NOMO-1 treated with DMSO at 0.1 percent for 48 hours (cell line): Measurements from ENCODE around the gene ACADVL.
"Not testable (repeated sequence)": the region's sequence is repeated elsewhere in the genome, so short reads cannot be mapped to it uniquely, and the experiment has no call there.

Source experiments
- DNase-seq: peaks from one replicate; lab custom pipeline; 2025; ENCODE audit not compliant: unreplicated experiment; lab: John Stamatoyannopoulos, UW

ACADVL gene

GRCh38 chr17:7219812-7220592 lies at the start of gene ACADVL, which contains the start of gene DLG4:
Gene ACADVL (plus strand): TSS chr17:7219938. CDS start chr17:7219985, 47 bp downstream.
Gene DLG4 (minus strand): TSS chr17:7219836.
- DNase-seq = peak; percentile 78

- not testable (repeated sequence) for DNase-seq
Observed at GRCh38 chr17:7172522-7173191, 47.1 kb upstream of the ACADVL start.

GRCh38 chr17:7173687-7174602 lies 45.8 kb upstream of the ACADVL start:
- DNase-seq = no peak

- no peak for DNase-seq
Observed at GRCh38 chr17:7174603-7175326, 45.0 kb upstream of the ACADVL start.

- DNase-seq = no peak
Observed at GRCh38 chr17:7175330-7175733, 44.4 kb upstream of the ACADVL start.

- no peak for DNase-seq
Observed at GRCh38 chr17:7176107-7176840, 43.5 kb upstream of the ACADVL start.

GRCh38 chr17:7176841-7177190 lies 42.9 kb upstream of the ACADVL start:
- DNase-seq = no peak

- DNase-seq = peak; percentile 65
Observed at GRCh38 chr17:7177191-7177953, 42.4 kb upstream of the ACADVL start.

- DNase-seq = no peak
Observed at GRCh38 chr17:7177954-7178477, 41.7 kb upstream of the ACADVL start.

GRCh38 chr17:7178973-7179316 lies 40.8 kb upstream of the ACADVL start:
- DNase-seq = no peak

GRCh38 chr17:7179317-7180254 lies 40.2 kb upstream of the ACADVL start, which contains the start of gene ASGR1:
Gene ASGR1 (minus strand): TSS chr17:7179370. CDS start chr17:7178563, 807 bp downstream.
- DNase-seq = no peak

- not testable (repeated sequence) for DNase-seq
Observed at GRCh38 chr17:7182101-7182500, 37.6 kb upstream of the ACADVL start.

- DNase-seq = no peak
Observed at GRCh38 chr17:7183433-7184090, 36.2 kb upstream of the ACADVL start.

- no peak for DNase-seq
Observed at GRCh38 chr17:7184091-7184488, 35.6 kb upstream of the ACADVL start.

- no peak for DNase-seq
Observed at GRCh38 chr17:7184647-7185046, 35.1 kb upstream of the ACADVL start.

- no peak for DNase-seq
Observed at GRCh38 chr17:7186241-7186640, 33.5 kb upstream of the ACADVL start.

GRCh38 chr17:7190276-7190917 lies 29.3 kb upstream of the ACADVL start:
- DNase-seq = no peak
